Measurements from ENCODE around the gene P3H3.

The P3H3 gene

DNA sequence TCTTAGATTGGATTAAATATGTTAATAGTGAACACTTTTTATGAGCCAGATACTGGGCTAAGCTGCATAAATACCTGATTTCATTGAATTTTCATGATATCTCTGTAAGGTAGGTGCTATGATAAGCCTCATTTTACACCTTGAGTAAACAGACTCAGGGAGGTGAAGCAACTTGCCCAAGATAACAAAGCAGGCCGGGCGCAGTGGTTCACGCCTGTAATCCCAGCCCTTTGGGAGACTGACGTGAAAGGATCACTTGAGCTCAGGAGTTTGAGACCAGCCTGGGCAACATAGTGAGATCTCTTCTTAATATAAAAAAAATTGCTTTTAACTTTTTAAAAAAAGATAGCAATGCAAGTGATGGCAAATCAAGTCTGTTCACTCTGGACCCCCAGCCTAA, 13.9 kb downstream of the P3H3 start:
- no peaks in the 10 kb centered on the region for H3K27me3 ChIP-seq (ENCODE audit: low read depth, low read length)
- H3K4me2 ChIP-seq (ENCODE audit: low read length): no peak overlapping the region
- H3K4me1 ChIP-seq (ENCODE audit: low read length): peaks cover 40% of the 10 kb centered on the region
- H4K20me1 ChIP-seq (ENCODE audit: insufficient read depth, low read length): no peaks in the 10 kb centered on the region
- no peak overlapping the region for H3K27ac ChIP-seq (ENCODE audit: low read length)
- H3K4me3 ChIP-seq (ENCODE audit: low read length): no peak overlapping the region
- no peak for TF ChIP-seq EZH2phosphoT487 (IDR thresholded peaks at IDR 0.05; ENCODE audit: low read depth)
- TF ChIP-seq, protein P1, sequence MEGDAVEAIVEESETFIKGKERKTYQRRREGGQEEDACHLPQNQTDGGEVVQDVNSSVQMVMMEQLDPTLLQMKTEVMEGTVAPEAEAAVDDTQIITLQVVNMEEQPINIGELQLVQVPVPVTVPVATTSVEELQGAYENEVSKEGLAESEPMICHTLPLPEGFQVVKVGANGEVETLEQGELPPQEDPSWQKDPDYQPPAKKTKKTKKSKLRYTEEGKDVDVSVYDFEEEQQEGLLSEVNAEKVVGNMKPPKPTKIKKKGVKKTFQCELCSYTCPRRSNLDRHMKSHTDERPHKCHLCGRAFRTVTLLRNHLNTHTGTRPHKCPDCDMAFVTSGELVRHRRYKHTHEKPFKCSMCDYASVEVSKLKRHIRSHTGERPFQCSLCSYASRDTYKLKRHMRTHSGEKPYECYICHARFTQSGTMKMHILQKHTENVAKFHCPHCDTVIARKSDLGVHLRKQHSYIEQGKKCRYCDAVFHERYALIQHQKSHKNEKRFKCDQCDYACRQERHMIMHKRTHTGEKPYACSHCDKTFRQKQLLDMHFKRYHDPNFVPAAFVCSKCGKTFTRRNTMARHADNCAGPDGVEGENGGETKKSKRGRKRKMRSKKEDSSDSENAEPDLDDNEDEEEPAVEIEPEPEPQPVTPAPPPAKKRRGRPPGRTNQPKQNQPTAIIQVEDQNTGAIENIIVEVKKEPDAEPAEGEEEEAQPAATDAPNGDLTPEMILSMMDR (IDR thresholded peaks at IDR 0.05; ENCODE audit: low read depth, low read length): no peak
- H3K9me3 ChIP-seq (ENCODE audit: insufficient read depth, low read length): no peaks in the 10 kb centered on the region
- no peak overlapping the region for H3K9ac ChIP-seq (ENCODE audit: low read length)
- H3K79me2 ChIP-seq (ENCODE audit: low read length): no peaks in the 10 kb centered on the region
- H2AFZ ChIP-seq (ENCODE audit: low read depth, low read length): no peak overlapping the region
- H3K36me3 ChIP-seq (replicated peaks; ENCODE audit: low read depth, low read length): peaks cover 21% of the 10 kb centered on the region

DNA sequence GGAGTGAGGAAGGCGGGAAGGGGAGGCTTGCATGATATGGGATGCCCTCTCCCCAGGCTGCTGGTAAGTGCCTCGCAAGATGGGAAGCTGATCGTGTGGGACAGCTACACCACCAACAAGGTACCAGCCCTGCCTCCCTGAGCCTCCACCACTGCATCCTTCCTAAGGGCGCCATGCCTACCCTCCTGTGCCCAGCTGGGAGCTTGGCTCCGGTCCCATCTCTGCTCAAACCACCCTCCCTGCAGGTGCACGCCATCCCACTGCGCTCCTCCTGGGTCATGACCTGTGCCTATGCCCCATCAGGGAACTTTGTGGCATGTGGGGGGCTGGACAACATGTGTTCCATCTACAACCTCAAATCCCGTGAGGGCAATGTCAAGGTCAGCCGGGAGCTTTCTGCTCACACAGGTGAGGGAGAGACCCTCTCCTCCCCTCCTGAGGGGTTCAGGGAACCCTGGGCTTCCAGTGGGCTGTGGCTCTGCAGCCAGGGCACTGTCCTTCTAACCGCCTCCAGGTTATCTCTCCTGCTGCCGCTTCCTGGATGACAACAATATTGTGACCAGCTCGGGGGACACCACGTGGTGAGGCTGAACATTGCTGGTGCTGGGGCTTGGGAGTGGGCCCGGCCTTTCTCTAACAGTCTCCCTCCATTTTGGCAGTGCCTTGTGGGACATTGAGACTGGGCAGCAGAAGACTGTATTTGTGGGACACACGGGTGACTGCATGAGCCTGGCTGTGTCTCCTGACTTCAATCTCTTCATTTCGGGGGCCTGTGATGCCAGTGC, 15.1 kb downstream of the P3H3 start:
- Histone ChIP-seq H3K27ac (ENCODE audit: low read length) (no peak overlapping the region), H2AFZ (ENCODE audit: low read depth, low read length) (no peak overlapping the region), H3K4me2 (ENCODE audit: low read length) (no peak overlapping the region), H3K9me3 (ENCODE audit: insufficient read depth, low read length) (no peaks in the 10 kb centered on the region), H3K79me2 (ENCODE audit: low read length) (no peaks in the 10 kb centered on the region), H4K20me1 (ENCODE audit: insufficient read depth, low read length) (no peaks in the 10 kb centered on the region), H3K27me3 (ENCODE audit: low read depth, low read length) (no peaks in the 10 kb centered on the region), H3K36me3 (replicated peaks; ENCODE audit: low read depth, low read length) (peaks cover 29% of the 10 kb centered on the region), H3K4me3 (ENCODE audit: low read length) (no peak overlapping the region), H3K4me1 (ENCODE audit: low read length) (peaks cover 38% of the 10 kb centered on the region), H3K9ac (ENCODE audit: low read length) (no peak overlapping the region)
- TF ChIP-seq, protein P1 (IDR thresholded peaks at IDR 0.05; ENCODE audit: low read depth, low read length): peak; percentile 18
- TF ChIP-seq EZH2phosphoT487 (IDR thresholded peaks at IDR 0.05; ENCODE audit: low read depth): no peak

DNA sequence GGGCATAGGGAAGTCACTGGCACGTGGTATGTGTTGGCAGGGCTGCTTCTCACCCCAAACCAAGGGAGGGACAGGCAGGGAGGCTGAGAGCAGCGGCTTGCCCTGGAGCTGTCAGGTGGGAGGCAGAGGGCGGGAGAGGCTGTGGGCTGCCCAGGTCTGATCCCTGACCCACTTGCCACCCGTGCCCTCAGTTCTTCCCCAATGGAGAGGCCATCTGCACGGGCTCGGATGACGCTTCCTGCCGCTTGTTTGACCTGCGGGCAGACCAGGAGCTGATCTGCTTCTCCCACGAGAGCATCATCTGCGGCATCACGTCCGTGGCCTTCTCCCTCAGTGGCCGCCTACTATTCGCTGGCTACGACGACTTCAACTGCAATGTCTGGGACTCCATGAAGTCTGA, 17.2 kb downstream of the P3H3 start:
- Histone ChIP-seq H4K20me1 (ENCODE audit: insufficient read depth, low read length) (no peaks in the 10 kb centered on the region), H3K27ac (ENCODE audit: low read length) (no peak overlapping the region), H3K27me3 (ENCODE audit: low read depth, low read length) (no peaks in the 10 kb centered on the region), H3K4me1 (ENCODE audit: low read length) (peaks cover 38% of the 10 kb centered on the region), H3K36me3 (replicated peaks; ENCODE audit: low read depth, low read length) (peaks cover 44% of the 10 kb centered on the region), H3K79me2 (ENCODE audit: low read length) (peaks cover 11% of the 10 kb centered on the region), H2AFZ (ENCODE audit: low read depth, low read length) (no peak overlapping the region), H3K9me3 (ENCODE audit: insufficient read depth, low read length) (no peaks in the 10 kb centered on the region), H3K9ac (ENCODE audit: low read length) (no peak overlapping the region), H3K4me2 (ENCODE audit: low read length) (no peak overlapping the region), H3K4me3 (ENCODE audit: low read length) (no peak overlapping the region)
- TF ChIP-seq, protein P1 (IDR thresholded peaks at IDR 0.05; ENCODE audit: low read depth, low read length): no peak
- TF ChIP-seq EZH2phosphoT487 (IDR thresholded peaks at IDR 0.05; ENCODE audit: low read depth): no peak

DNA sequence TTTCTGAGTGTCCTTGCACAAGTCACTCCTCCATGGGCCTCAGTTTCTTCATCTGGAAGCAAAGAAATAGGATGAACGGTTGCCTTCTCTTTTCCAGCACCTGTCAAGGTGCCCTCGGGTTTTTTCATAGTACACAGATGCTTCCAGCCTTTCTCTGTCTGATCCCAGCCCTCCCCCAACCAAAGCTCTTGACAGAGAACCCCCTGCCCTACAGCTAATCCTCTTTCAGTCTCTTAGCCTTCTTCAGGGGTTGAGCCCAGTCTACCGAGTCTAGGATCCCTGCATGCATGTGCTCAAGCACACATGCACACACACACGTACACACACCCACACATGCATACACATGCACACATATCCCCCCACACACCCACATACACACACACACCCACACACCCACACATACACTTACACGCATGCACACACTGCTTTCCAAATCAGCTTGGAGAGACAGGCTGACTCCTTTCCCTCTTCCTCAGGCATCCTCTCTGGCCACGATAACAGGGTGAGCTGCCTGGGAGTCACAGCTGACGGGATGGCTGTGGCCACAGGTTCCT, 18.2 kb downstream of the P3H3 start:
- H3K9ac ChIP-seq (ENCODE audit: low read length): no peak overlapping the region
- H3K9me3 ChIP-seq (ENCODE audit: insufficient read depth, low read length): no peaks in the 10 kb centered on the region
- no peak overlapping the region for H3K4me2 ChIP-seq (ENCODE audit: low read length)
- H3K36me3 ChIP-seq (replicated peaks; ENCODE audit: low read depth, low read length): peaks cover 44% of the 10 kb centered on the region
- H3K79me2 ChIP-seq (ENCODE audit: low read length): peaks cover 18% of the 10 kb centered on the region
- no peaks in the 10 kb centered on the region for H4K20me1 ChIP-seq (ENCODE audit: insufficient read depth, low read length)
- no peak overlapping the region for H2AFZ ChIP-seq (ENCODE audit: low read depth, low read length)
- peaks cover 28% of the 10 kb centered on the region for H3K4me1 ChIP-seq (ENCODE audit: low read length)
- no peak overlapping the region for H3K27ac ChIP-seq (ENCODE audit: low read length)
- no peaks in the 10 kb centered on the region for H3K27me3 ChIP-seq (ENCODE audit: low read depth, low read length)
- TF ChIP-seq EZH2phosphoT487 (IDR thresholded peaks at IDR 0.05; ENCODE audit: low read depth): no peak
- TF ChIP-seq, protein P1 (IDR thresholded peaks at IDR 0.05; ENCODE audit: low read depth, low read length): no peak
- H3K4me3 ChIP-seq (ENCODE audit: low read length): no peak overlapping the region

All from OCI-LY3 (cell line).